Measurements from ENCODE around the gene PDZD8.

The PDZD8 gene

DNA sequence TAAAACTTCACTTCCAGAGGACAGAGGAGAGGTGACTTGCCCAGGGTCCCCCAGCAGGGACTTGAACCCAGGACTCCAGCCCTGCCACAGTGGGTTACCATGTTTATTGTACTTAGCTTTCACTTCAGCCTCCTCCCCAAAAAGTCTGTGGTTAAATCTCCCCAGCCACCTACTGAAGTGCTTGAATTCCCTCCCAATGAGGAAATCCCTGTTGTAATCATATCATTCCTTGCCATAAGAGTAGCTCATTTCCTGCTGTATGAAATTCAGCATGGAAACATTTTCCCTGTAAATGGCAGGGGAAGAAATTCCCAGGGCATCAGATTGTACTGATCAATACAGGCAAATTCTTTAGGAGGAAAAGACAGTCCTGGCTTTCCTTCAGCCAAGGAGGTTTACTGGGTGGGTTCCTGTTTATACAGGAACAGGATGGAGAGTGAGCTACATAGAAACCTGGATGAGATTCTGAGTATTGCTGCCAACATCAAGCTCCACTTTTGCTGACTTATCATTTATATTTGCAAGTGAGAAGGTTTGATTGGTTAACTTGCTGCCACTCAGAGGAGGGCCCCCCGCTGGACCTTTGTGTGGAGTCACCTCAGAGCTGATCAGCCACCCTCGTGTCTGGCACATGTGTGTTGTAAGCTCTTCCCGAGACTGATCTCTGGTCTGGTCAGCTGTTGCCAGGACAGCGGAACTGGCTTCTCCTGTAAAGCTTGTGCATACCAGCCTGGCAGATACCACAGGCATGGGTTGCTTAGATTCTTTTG lies 16.4 kb upstream of the PDZD8 start:
- peak; percentile 92 for DNase-seq (ENCODE audit: low read depth)
- no peak overlapping the region for H3K4me3 ChIP-seq (ENCODE audit: low read depth, low read length)
- TF ChIP-seq, protein P1, sequence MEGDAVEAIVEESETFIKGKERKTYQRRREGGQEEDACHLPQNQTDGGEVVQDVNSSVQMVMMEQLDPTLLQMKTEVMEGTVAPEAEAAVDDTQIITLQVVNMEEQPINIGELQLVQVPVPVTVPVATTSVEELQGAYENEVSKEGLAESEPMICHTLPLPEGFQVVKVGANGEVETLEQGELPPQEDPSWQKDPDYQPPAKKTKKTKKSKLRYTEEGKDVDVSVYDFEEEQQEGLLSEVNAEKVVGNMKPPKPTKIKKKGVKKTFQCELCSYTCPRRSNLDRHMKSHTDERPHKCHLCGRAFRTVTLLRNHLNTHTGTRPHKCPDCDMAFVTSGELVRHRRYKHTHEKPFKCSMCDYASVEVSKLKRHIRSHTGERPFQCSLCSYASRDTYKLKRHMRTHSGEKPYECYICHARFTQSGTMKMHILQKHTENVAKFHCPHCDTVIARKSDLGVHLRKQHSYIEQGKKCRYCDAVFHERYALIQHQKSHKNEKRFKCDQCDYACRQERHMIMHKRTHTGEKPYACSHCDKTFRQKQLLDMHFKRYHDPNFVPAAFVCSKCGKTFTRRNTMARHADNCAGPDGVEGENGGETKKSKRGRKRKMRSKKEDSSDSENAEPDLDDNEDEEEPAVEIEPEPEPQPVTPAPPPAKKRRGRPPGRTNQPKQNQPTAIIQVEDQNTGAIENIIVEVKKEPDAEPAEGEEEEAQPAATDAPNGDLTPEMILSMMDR (IDR thresholded peaks at IDR 0.05; ENCODE audit: control insufficient read depth, extremely low read depth, insufficient read depth): no peak

DNA sequence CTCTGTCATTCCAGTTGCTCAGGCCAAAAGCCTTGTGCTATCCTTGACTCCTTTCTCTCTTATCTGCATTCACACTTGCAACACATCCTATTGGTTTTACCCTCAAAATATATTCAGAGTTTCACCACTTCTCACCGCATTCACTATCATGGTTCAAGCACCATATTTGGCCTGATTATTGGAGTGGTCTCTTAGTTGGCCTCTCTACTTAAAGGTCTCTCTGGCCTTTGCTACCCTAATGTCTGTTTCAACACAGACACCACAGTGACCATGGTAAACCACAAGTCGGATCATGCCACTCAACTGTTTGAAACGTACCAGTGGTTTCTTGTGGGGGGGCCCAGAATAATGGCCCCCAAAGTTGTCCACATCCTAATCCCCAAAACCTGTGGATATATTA lies 15.2 kb upstream of the PDZD8 start:
- TF ChIP-seq, protein P1 (IDR thresholded peaks at IDR 0.05; ENCODE audit: control insufficient read depth, extremely low read depth, insufficient read depth): no peak

DNA sequence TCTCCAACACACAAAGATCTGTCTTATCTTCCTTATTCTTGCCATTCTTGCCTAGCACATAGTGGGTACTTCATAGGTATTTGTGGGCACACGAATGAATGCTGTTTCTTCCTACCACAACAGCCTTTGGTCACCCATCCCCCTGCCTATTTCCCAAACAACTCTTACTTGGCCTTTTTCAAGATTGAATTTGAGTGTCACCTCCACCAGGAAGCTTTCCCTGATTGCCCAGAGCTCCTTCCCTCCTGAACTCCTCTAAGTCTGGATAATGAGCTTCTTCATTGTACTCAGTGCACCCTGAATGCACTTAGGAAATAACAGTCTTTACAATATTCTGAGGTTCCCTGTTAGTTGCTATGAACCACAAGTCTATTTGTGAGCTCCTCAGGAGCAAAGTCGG lies 11.6 kb upstream of the PDZD8 start:
- TF ChIP-seq, protein P1 (IDR thresholded peaks at IDR 0.05; ENCODE audit: control insufficient read depth, extremely low read depth, insufficient read depth): no peak
- no peak for DNase-seq (ENCODE audit: low read depth)
- H3K4me3 ChIP-seq (ENCODE audit: low read depth, low read length): no peak overlapping the region

More for the DNA sequence above, 15.2 kb upstream of the PDZD8 start:
- no peak overlapping the region for H3K4me3 ChIP-seq (ENCODE audit: low read depth, low read length)
- DNase-seq (ENCODE audit: low read depth): no peak

DNA sequence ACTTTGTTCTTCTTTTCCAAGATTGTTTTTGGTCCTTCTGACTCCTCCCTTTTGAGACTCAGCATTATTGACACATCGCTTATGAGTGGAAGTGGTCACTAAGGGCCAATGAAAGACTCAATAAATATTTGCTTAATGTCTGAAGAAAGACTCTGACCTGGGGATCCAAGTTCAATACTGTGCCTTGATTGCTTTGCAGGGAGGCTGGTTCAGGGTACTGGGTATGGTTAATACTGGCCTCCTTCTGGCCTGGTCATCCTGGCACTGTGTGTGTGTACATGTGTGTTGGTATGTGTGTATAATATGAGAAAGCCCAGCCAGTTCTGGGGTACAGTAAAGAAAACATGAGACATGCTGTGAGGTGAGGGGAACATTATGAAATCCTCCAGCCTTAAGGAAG lies 7.6 kb upstream of the PDZD8 start:
- TF ChIP-seq, protein P1 (IDR thresholded peaks at IDR 0.05; ENCODE audit: control insufficient read depth, extremely low read depth, insufficient read depth): no peak
- no peak overlapping the region for H3K4me3 ChIP-seq (ENCODE audit: low read depth, low read length)
- DNase-seq (ENCODE audit: low read depth): no peak

DNA sequence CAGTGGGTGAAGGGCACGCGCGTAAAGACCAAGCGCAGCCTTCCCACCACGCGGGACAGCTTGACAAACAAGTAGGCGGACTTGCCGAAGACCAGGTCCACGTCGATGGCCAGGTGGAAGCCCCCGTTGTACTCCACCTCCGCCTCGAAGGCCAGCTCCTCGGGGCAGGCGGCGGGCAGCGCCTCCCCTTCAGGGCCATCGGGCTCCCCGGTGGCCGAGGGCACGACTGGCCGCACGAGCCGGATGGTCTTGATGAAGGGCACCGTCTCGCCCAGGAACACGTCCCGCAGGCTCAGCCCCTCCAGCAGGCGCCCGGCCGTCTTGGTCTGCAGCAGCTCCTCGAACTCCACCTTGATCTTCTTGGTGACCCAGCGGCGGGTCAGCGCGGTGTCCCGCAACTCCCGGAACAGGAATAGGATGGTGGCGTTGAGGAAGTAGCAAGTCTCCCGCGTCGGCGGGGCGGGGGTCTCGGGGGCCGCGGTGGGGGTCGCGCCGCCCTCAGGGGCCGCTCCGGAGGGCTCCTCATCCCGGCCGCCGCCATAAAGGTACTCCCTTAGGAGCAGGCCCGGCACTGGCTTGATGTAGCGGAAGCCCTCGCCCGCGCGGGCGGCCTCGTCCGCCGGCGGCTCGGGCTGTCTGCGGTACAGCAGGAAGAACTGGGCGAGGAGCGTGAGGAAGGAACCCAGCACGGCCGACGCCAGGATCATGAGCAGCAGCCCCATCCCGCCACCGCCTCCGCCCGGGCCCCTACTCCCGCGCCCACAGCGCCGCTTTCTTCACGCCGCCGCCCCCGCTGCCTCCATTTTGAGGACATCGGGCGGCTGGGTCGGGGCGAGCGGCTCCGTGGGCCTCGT lies 507 bp downstream of the PDZD8 start:
- TF ChIP-seq, protein P1 (IDR thresholded peaks at IDR 0.05; ENCODE audit: control insufficient read depth, extremely low read depth, insufficient read depth): no peak
- DNase-seq (ENCODE audit: low read depth): no peak
- H3K4me3 ChIP-seq (ENCODE audit: low read depth, low read length): peak overlapping the region; percentile 84

DNA sequence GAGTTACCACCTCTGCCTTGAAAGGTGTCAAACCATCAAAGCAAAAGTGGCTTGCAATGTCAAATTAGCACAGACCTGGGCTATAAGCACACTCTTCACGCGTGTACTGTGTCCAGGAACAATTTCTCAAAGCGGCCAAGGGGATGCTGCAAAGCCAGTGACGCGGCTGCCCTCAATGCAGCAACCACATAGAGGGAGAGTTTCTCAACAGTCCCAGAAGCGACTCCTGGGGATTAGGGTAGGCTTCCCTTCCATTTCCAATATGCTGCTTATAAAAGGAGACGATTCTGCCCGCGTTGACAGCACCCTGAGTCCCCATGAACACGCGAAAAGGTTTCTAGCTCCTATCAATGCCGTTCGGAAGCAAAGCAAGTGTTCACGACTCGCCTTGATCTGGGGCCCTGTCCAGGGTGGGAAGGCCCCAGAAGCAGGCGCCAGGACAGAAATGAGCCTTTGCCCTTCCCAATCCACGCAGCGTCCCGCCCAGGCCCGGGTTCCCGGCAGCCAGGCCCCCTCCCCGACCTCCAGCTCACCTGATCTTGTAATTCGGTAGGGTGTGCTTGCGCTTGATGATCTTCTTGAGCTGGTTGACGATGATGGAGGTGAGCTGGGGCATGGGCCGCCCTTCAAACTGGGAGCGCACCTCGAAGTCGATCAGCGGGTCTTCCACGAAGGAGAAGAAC lies 1.3 kb downstream of the PDZD8 start:
- H3K4me3 ChIP-seq (ENCODE audit: low read depth, low read length): peak overlapping the region; percentile 84
- DNase-seq (ENCODE audit: low read depth): no peak
- TF ChIP-seq, protein P1 (IDR thresholded peaks at IDR 0.05; ENCODE audit: control insufficient read depth, extremely low read depth, insufficient read depth): no peak
